Measurements from ENCODE around the gene MYH3. TPM values are rescaled to one million over a fixed set of nuclear protein-coding genes. Genes with fewer than 3 reads are reported as not detected.

Gene MYH3
- total RNA-seq, 1 experiment from 2014 or later = 2.9 TPM

DNA sequence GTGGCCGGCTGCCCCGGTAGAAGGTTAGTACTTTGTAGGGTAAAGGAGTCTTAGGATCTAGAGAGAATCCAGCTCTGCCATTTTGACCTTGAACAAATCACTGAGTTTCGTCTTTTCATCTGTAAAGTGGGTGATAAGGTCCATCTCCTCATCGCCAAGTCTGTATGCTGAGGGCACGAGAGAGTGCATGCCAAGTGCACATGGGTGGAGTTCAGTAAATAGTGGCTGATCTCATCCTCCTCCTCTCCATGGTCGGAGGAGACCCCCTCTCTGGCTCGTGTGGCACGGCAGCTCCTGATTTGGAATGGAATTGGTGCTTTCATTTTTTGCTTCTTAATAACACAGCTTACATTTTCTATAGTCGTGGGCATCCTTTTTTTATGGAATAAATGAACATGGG lies 30.7 kb downstream of the MYH3 start:
- H3K14ac ChIP-seq (ENCODE audit: insufficient read depth, low read length) = no peak overlapping the region
- H3K27ac ChIP-seq (ENCODE audit: insufficient read length, low read depth, low read length) = no peak overlapping the region
- H3K4me3 Mint-ChIP-seq = no peak overlapping the region
- no peak overlapping the region for H2BK120ac ChIP-seq (ENCODE audit: low read depth, low read length, poor library complexity, severe bottlenecking)
- H3K18ac ChIP-seq (ENCODE audit: insufficient read length, low read depth, low read length) = no peak overlapping the region
- no peaks in the 10 kb centered on the region for H3K9me3 ChIP-seq (ENCODE audit: control insufficient read depth, low read depth, low read length)
- no peak for DNase-seq
- no peaks in the 10 kb centered on the region for H3K4me1 Mint-ChIP-seq
- H4K8ac ChIP-seq (replicated peaks; ENCODE audit: insufficient read length, low read depth, low read length) = no peak overlapping the region
- no peak overlapping the region for H2BK20ac ChIP-seq (ENCODE audit: low read depth, low read length, poor library complexity, severe bottlenecking)
- TF ChIP-seq CTCF (conservative IDR thresholded peaks at IDR 0.05) = no peak
- no peak overlapping the region for H3T11ph ChIP-seq (ENCODE audit: low read length)
- no peak overlapping the region for H3K9ac ChIP-seq (ENCODE audit: extremely low read depth, insufficient read length, low read length)
- H3K27me3 Mint-ChIP-seq (ENCODE audit: low read depth) = peaks cover 1% of the 10 kb centered on the region; the same call in 1 of the 2 replicates
- H4K91ac ChIP-seq (ENCODE audit: insufficient read length, low read depth, low read length) = no peak overlapping the region
- H4K20me1 ChIP-seq (ENCODE audit: control insufficient read depth, insufficient read depth, insufficient read length) = no peaks in the 10 kb centered on the region
- H4K5ac ChIP-seq (ENCODE audit: insufficient read length, low read depth, low read length) = no peak overlapping the region
- H3K23ac ChIP-seq (ENCODE audit: insufficient read length, low read depth, low read length) = no peak overlapping the region
- H2BK12ac ChIP-seq (ENCODE audit: insufficient read length, low read depth, low read length) = no peak overlapping the region
- H3K56ac ChIP-seq (ENCODE audit: insufficient read length, low read depth, low read length) = no peak overlapping the region
- no peak overlapping the region for H3K4ac ChIP-seq (ENCODE audit: low read depth, low read length)
- WGBS (ENCODE audit: extremely low coverage, insufficient read length, low lambda C conversion rate) = no CpG with 5 or more reads among the region's 9 CpGs
- H3K23me2 ChIP-seq (ENCODE audit: insufficient read length, low read depth, low read length, poor library complexity, severe bottlenecking) = no peaks in the 10 kb centered on the region
- no peak overlapping the region for H3K27ac Mint-ChIP-seq
- H2AFZ ChIP-seq (ENCODE audit: low read length) = no peak overlapping the region
- no peaks in the 10 kb centered on the region for H3K79me1 ChIP-seq (ENCODE audit: insufficient read depth, low read depth, low read length, poor library complexity, severe bottlenecking)
- H2BK5ac ChIP-seq (ENCODE audit: insufficient read length, low read length) = no peak overlapping the region
- H3K9me3 Mint-ChIP-seq = no peaks in the 10 kb centered on the region; a peak in 2 of 5 replicates
- H3K4me2 ChIP-seq (ENCODE audit: insufficient read depth, insufficient read length, low read length) = no peak overlapping the region
- H3K27me3 ChIP-seq (ENCODE audit: insufficient read depth, low read length) = no peaks in the 10 kb centered on the region
- H2BK15ac ChIP-seq (ENCODE audit: low read depth, low read length) = no peak overlapping the region
- H3K36me3 Mint-ChIP-seq (ENCODE audit: insufficient read depth in 1 of 3, low read depth in 3 of 3) = peaks cover 2 to 13% (median 12%) of the 10 kb centered on the region in 3 experiments; a peak in 5 of 7 replicates
- H3K4me1 ChIP-seq (ENCODE audit: insufficient read depth, low read length) = no peaks in the 10 kb centered on the region
- H2AK5ac ChIP-seq (ENCODE audit: insufficient read length, low read length) = no peak overlapping the region
- no peaks in the 10 kb centered on the region for H3K79me2 ChIP-seq (ENCODE audit: insufficient read depth, low read length)

Measured in H9 (cell line).